HTR-8/SVneo (cell line): ENCODE data around the gene DNAJB2.

Source experiments
- DNase-seq: peaks from one replicate; pipeline ENCODE4 v3.0.0; 2011; ENCODE audit warnings: low spot score, mixed read lengths; ENCODE audit not compliant: insufficient read length
- FAIRE-seq: peaks from 2 replicates; lab custom pipeline; 2011; peaks lifted over from hg19 to GRCh38; lab: Jason Lieb, UNC

The DNAJB2 gene

DNA sequence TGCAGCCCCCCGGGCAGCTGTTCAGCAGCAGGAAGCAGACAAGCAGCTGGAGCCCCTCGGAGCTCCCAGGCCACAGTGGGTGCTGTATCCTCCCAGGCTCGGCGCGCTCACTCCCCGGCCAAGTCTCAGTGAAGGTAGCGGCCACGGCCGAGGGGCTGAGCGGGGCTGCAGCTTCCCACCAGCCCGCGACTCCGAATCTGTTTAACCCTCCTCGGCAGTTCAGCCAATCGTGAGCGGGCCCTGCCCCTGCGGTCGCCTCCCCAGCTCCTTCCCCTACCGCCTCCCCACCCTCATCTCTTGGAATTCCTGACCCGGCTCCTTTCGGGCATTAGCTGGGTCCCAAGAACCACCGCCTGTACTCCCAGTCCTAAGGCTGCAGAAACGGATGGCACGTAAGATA, 53.4 kb downstream of the DNAJB2 start, which contains the start of gene RESP18:
TSS of gene RESP18 (minus strand) at position 203 of the 400 bp plus-strand sequence.
- no peak for FAIRE-seq
- no peak for DNase-seq

DNA sequence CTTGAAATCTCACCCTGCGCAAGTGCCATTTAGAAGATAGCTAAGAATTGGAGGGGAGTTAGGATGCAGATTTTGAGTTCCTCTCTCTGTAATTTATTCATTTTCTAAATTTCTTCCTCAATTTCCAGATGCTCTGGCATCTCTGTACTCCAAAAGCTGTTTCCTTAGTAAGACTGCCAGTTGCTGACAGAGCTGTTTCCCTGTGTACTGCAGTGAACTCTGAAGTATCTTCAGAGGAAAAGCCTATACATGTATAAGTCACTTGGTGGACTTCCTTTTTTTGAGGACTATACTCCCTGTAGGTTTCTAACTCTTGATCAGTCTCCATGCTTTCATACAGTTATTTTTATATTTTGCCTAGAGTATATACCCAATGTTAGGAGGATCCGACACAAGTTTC, 54.9 kb downstream of the DNAJB2 start:
- no peak for FAIRE-seq

DNA sequence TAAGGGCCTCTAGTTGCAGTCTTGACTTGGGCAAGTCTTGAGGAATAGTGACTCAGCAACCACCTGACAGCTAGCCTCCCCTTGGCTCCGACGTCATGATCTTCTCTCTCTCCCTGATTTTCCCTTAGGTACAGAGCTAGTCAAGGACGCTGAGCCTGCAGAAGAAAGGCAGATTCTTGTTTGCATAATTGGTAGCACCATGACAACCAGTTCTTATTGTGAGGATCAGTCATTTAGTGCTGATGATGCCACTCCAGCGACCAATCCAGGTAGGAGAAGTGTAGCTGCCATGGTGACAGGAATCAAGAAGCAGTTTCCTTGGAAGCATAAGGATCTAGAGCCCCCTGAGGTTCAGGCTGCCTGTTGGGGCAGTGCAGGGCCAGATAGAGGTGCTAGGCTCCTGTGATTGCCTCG, 56.2 kb downstream of the DNAJB2 start:
- DNase-seq (no peak), FAIRE-seq (no peak)

More for the DNA sequence above, 54.9 kb downstream of the DNAJB2 start:
- no peak for DNase-seq
